NCI-H510A (cell line): Measurements from ENCODE around the gene AKAP13.

ENCODE experiments used
- DNase-seq: peaks from one replicate; lab custom pipeline; 2025; lab: John Stamatoyannopoulos, UW

AKAP13 gene

DNA sequence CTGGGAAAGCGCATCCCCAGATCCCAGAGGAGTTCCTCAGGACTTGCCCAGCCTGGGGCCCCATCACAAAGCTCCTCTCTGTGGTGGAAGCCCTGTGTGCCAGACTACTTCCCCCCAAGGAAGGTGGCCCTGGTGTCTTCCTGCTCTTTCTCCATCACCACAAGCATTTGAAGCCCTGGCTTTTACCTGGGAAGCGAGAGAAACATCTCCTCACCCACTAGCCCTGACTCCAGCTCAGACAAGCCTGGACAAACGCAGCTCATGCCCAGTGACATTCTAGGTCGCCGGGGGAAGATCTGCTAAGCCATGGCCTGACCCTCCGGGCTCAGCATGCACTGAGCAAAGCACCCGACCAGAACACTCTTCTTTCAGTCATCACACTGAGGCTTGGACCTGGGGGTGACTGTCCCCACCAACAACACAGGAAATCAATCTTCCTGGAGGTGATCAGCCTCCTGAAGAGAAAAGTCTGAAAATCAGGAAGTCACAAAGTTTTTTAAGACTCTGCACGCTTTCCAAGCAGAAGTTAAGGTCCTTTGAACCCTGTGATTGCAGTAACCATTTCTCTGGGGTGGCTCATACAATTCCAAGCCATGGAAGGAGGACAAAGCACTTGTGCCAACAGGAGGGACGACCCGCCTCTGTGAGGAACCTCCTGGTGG is 373.5 kb downstream of the AKAP13 start:
- DNase-seq: no peak

DNA sequence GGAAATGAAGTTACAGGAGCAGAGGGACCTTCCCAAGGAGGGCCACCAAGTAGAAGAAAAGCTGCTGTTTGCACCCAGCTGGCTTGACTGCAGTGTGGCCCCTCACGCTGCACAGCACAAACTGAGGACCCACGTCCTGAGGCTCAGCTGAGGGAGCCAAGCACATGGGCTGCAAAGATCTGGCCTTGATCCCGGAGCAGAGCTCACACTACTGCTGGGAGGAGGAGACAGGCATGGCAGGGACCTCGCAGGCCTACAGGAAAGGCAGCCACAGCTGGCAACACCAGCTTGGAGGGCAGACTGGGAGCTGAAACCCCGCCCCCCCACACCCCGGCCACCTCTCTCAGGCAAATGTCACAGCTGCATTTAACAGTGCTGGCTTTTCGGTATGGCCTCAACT is 374.6 kb downstream of the AKAP13 start:
- DNase-seq: no peak

DNA sequence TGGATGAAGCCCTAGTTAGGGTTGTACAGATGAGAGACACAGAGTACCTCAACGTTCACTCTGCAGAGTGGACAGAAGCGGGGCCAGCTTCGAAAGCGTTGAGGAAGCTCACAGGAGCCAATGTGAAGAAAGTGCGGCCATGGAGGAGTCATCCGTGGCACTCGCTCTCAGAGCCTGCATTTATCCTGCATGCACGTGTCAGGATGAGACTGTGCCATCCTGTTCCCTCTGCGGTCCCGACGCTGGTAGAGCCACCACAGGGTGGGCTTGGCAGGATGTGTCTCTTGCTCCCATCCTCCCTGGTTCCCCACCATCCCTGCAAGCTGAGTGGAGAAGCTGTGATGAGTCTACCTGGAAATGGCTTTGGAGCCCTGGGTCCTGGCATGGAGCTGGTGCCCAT is 375.1 kb downstream of the AKAP13 start:
- DNase-seq: no peak

DNA sequence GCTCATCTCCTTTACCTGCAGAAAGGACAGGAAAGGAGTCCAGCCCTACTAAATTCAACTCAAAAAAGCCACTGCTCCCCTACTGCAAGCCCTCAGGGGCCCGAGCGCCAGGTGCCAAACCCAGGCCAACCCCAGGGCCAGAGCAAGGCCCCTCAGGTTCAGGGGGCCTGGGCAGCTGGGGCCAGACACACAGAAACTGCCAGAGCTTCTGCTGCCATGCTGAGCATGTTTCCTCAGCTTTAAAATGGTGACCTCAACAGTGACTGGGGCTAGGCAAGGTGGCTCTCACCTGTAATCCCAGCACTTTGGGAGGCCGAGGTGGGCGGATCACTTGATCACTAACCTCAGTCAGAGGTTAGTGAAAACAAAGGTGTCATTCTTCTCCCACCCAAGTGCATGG is 375.5 kb downstream of the AKAP13 start:
- DNase-seq: no peak

DNA sequence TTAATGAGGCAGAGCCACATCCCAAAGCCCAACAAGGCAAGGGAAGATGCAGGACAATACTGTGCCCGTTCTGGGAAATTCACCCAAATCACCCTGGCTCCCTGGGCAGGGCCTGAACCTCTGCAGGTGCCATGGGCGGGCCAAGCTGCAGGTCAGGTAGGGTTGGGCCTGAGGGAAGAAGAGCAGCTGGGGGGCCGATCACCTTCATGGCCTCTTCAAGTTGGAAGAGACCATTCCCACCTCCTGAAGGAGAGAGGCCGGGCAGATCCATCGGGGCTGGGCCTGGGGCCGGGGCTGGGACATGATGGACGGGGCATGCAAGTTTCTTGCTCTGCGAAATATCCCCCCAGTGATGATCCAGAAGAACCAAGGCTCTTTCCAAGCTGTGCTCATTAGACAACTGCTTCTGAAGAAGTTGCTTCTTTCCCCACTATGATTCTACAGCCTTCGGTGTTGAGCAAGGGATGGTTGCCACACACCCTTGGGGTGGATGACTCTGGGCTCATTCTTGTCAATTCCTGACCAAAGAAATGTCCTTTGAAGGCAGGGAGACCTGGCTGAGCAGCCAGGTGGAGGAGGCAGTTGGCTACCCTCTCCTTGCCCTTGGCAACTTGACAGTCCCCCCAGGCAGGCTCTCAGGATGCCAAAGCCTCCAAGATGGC is 376.1 kb downstream of the AKAP13 start:
- no peak for DNase-seq

DNA sequence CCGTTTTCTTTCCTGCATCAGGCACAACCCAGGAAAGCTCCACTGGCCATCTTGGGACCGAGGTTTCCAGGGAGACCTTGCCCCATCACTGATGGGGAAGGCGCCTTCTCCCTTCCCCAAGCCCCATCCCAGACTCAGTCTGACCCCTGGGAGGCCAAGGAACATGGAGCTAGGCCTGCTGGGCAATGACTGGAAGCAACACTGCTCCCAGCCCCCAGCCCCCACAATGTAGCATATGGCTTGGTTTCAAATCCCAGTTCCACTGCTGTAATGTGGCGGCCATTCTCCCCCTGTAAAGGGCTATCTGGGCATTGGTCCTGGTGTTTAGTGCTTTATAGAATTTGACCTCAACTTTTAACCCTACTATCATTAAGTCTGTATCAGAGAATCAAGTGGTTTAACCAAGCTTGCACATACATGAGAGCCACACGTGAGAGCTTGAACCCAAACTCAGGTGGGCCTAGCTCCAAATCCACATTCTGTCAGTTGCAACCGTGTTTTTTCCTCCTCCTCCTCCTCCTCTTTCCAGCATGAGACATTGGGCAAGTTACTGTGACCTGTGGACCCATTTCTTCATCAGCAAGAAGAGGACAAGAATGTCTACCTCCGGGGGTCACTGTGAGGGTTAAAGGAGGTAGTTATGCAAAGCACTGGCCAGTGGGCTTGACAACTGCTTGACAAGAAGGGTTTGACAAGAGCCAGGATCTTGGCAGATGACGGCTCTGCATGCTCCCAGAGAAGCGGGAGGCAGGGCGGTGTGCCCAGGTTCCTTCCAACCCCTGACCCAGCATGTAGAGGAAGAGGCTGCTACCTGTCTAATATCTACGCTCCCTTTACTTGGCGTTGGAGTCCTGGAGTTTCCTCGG is 376.9 kb downstream of the AKAP13 start:
- no peak for DNase-seq

DNA sequence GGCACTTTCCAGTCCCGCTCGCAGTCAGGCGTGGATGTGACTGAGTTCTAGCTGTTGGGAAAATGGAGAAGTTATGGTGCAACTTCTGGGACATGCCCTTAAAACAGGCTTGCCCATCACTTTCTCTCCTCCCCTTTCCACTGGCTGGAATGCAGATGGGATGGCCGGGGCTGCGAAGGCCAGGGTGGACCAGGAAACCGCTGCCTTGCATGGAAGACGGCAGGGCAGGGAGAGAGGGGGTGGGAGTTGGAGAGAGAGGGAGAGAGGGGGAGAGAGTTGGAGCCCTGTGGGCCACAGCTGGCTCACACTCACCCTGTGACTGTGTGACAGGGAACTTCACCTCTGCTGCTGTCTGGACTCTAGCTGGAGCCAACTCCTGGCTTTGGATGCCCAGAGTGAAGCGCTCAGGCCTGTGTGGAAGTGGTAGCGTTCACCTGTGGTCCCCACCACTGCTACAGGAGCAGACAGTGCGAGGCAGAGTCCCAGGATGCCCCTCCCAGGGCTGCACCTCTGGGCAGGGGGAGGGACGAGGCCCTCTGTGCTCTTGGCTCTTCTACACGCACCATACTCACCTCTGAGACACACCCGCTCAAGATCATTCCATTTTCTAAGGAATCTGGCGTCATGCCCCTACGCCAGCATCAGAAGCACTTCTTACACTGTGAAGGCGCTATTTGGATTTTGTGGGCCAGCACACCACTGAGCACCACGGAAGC is 377.7 kb downstream of the AKAP13 start:
- no peak for DNase-seq

DNA sequence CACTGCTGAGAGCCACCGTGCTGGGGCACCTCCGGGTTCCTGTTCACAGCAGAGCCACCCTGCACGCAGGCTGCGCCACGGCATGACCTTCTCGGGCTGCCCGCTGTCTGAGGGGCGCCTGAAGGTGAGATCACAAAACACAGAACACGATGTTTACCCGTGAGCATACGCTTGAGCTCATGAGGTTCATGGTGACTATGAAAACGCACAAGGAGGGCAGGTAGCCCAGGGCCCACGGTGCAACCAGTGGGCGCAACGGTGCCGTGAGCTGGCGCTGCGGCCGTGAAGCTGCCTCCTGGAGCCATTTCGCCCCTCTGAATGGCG is 378.2 kb downstream of the AKAP13 start:
- DNase-seq: no peak

DNA sequence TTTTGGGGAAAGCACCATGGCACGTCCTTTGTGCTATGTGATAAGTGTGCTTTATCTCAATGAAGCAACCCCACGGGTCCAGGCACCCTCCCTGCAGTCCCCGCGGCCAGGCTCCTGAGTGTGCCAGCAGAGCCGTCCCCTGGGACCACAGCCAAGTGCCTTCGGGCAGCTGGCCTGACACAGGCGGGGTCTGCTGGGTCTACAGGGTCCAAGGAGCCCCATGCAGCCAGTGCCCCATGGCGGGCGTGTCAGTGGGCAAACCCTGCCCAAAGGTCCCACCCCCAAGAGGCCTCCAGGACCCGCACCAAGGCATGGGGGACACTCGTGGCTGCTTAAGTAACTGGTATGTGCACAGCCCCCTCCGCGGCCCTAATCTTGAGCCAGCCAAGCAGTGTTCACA is 379.0 kb downstream of the AKAP13 start:
- no peak for DNase-seq

DNA sequence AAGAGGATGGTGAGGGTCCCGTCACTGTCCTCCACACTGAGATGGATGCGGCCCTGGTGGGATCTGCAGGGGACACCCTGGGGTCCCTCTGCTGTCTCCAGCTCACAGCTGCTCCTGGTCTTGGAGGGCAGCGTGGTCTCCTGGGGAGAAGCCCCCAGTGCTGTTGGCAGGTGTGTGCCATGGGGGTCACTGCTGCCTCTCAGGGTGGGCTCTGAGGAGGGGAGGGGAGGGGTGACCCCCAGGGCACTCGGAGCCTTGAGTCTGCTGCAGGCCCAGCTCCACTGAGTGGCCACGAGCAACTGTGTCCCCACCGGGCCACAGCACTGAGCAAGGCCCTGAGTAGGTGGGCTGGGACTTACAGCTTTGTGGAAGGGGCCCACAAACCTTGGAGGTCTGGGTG is 379.6 kb downstream of the AKAP13 start:
- DNase-seq: no peak

DNA sequence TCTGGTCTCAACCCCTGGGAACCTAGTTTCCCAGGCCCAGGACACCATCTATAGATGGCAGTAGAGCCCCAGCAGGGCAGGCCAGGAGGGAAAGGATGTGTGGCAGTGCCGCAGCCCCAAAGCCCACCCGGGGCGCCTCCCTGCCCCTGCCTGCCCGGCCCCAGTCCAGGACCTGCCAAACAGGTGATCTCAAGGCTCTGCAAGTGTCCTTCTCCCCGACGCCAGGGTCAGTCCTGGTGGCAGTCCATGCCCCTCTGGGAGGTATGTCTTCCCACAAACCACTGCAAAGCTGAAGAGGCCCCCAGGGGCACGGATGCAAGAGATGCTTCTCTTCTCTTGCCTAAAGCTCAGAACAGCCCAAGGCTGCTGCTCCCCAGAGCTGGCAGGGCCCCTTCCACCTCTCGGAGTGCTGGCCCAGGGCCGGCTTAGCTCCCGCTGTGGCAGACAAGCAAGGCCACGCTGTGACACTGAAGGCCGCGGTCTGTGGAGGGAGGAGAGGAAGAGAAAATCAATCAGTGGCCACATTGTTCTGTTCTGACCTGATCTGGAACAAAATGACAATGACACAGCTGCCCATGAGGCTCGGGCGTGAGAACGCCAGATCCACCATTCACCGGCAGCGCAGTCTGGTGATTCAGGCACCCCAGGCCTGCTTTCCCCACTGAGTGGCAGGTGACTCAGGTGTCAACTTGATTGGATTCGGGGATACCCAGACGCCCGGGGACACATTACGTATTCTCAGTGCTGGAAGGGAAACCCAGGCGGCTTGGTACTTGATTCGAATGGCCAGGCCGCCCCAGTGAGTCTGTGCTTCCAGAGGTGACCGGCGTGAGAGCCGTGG is 380.3 kb downstream of the AKAP13 start:
- DNase-seq: no peak

DNA sequence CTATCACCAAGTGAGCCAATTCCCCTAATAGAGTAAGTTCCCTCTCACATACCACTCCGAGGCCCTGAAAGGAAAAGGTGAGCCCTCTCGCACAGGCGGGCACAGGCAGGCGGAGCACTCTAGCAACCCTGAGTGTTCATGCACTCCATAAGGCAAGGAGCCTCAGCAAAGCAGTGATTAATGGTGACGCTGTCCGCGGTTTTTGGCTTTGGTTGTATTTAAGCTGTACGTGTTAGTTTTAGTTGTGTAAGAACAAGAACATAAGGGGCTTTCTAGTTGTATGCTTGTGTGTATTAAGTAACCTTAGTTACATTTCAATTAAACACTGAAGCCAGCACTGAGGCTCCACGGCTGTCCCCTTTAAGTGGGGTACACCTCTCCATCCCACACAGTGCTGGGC is 381.2 kb downstream of the AKAP13 start:
- no peak for DNase-seq

DNA sequence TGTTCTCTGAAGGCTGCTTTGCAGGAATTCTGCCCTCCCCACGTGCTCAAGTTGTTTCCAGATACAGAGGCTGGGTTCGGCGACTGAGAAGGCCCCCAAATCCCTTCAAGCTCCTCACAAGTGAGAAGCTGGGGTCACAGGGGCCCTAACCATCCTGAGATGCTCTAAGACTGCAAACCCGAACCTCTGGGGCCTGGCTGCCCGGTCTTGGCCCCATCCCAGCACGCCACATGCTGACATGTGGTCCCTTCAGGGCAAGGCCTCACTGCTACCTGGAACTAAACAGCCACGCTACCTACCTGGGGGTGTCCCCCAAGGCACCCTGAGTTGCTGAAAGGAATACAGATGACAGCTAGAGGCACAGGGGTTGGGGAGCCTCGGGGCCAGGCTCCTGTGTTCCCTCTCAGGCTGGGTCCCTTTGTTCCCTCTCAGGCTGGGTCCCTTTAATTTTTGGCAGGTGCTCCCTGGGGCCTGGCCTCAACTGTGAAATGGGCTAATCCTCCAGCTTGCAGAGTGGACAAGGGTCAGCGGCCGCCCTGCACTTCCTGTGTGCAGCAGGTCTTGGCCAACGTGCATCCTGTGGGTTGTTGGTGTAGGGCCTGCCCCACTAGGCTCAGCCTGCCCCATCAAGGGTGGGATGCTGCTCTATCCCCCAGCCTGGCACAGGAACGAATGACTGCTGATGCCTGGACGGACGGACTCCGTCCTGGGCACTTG is 381.8 kb downstream of the AKAP13 start:
- no peak for DNase-seq

DNA sequence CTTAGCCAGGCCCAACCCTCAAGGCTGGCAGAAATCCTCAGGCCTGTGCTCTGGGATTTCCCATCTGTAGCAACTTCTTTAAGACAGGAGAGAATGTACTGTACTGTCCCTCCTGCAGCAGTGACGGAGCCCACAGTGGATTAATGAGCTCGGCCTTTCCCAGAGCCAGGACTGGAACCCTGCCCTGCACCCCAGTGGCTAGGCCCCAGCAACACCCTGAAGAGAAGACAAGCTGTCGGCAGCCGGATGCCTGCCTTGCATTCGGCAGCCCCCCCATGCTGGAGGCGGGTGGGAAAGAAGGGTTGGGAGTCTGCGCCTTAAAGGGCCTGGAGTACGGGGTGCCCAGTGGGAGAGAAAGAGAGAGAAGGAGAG is 382.3 kb downstream of the AKAP13 start:
- DNase-seq: no peak

DNA sequence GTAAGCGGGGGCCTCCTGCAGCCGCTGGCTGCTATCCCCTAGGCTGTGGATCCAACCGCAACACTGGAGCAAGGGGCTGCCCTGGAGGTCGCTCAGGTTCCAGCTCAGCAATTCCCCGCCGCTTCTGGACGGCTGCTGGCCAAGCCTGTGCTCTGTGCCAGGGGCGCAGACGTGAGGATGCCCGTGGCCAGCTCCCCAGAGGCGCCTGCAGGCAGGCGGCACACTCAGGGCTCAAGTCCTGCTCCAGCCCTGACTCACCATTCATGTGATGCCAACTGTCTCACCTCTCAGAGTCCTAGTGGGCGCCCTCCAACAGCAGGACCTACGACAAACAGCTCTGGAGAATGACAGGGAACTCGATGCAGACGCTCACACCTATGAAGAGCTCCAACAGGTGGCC is 382.8 kb downstream of the AKAP13 start:
- no peak for DNase-seq

DNA sequence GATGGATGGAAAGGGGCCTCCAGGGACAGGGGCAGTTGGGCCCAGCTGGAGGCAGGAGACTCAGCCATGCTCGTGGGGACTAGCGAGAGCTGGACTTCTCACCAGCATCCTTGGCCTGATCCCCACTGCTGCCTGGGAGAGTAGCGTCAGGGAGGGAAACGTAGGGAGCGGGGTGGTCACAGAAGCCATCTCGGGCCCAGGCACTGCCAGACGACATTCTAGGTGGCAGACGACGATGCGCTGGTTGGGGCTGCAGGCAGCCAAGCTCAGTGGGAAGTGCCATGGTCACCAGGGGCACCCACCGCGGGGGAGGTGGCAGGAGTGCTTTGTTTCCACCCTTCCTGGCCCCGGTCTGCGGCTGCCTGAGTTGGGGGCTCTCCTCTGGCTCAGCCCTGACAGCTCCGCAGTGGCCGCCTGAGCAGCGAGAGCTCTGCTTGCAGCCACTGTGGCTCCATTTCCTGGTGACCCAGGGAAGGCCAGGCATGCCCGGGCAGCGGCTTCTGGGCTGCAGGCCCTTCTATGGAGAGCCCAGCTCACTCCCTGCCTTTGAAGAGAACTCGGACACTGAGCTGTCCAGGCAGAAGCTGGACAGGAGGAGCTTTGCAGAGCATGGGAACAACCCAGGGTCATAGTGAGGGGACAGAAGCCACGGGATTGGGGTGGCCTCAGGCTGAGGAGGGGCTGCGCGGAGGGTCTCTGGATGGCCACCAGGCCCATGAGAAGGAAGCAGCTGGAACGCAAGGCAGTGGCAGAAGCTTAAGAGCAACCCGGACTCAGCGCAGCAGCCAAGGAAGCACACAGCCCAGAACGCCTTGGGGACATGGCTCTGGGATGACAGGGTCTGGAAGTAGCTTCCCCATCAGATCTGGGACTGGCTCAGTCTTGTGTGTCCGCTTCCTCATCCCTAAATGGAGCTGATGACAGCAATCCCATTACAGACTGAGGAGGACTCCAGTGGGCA is 383.6 kb downstream of the AKAP13 start:
- DNase-seq: no peak

DNA sequence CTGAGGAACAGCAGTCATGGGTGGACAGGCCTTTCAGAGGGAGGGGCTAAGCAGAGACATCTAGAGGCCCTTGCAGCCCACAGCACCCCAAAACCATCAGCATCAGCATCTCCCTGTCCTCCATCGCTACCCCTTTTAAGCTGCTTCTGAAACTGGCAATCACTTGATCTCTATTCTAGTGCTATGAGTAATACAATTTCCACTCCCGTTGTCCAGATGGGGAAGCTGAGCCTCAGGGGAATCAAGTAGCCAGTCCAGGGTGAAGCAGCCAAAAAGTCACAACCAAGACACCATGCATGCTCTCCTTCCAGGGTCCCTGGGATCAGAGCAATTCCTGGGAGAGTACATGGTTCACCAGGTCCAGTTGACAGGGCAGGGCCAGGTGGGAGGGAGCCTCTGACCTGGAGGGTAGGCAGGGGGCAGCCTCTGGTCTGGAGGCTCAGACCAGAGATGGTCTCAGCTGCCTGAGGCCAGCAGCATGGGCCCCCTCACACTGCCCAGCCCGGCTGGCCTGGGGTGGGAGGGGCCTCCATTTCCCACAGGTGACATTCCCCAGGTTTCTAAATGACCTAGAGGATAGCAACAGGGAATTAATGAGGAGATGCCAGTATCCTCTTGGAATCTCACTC is 384.4 kb downstream of the AKAP13 start:
- DNase-seq: no peak

DNA sequence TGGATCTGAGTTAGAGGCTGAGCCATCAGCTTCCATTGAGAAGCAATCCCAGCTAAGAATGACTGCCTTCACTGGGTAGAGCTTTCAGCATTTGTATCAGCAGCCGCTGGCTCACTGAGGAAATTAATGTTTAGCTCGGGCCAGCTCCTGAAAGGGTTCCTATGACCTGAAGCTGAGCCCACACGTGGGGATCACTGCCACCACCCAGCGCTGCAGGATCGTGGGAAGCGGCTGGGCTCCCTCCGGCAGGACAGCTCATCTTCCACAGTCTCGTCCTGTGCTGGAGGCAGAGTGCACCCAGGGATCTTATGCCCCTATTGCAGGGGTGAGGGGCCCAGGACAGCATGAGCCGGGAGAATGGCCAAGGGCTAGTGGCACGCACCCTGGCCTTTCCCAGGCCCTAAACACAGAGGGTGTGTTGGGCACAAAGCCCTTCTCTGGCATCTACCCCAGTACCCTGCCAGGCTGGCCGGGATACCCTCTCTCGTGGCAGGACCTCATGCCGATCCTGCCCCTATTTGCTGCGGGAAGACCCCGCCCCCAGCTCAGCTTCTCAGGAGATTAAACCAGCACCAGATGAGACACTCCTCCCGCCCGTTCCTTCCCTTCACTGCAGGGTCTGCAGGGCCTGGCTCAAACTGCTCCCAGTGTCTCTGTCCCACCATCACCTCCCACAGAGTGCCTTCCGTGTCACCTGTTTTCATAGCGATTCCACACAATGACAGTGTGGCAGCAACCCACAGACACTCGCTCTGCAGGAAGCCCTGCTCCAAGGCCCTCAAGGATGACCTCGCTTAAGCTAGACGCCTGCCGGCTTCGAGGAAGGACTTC is 385.8 kb downstream of the AKAP13 start:
- DNase-seq: no peak
